HK-2 (cell line): ENCODE measurements around the gene CD300H.

ENCODE experiments used
- DNase-seq: peaks from one replicate; pipeline ENCODE4 v3.0.0-alpha.2; 2018; ENCODE audit not compliant: unreplicated experiment

The CD300H gene

GRCh38 chr17:74549343-74549742 is 18.0 kb downstream of the CD300H start:
- DNase-seq, result no peak

DNA sequence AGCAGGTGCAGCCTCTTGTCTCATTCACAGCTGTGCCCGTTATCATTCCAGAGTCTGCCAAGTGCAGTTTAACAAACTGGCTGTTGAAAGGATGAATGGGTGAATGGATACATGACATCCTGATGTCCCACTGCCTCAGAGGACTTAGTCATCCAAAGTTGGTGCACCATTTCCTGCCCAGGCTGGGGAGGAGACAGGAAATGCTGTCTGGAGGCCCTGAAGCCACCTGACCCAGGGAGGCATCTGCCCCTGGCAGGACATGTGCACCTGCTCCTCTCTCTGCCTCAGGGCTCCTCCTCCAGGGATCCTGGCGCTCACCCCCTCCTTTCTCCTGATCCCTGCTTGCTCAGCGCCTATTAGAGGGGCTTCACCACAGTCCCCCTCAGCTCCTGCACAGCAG is 19.6 kb downstream of the CD300H start:
- peak; percentile 23 for DNase-seq

DNA sequence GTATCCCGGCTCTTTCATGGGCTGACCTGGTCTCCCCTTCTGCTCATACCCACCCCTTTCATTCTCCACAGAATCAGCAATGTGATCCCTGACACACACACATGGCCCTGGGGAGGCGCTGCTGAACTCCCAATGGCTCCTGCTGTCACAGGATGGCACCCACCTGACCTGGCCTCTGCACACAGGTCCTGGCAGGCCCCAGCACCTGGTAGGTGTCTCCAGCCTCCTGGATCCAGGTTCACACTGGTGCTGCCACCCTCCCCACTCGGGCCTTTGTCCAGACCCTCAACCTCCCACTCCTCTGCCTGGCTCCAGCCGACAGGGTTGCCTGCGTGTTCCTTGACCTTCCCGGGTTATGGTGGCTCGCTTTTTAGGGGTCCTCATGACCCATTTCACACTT is 20.0 kb downstream of the CD300H start:
- no peak for DNase-seq

DNA sequence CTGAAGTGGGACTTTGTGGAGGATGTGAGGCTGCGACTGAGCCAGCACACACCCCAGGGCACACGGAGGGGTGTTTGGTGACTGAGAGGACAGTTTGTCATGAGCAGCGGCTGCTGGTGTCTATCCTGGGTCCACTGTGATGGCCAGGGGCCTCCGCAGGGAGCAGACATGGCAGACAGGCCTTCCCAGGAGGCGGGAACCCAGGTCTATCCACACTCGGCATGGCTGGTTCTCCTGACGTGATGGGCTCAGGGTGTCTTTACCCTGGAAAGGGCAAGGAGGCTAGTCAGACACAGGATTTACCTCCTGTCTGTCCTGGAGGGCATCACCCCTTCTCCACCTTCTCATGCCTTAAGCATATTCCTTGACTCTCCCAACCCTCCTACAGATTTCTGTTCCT is 20.7 kb downstream of the CD300H start:
- no peak for DNase-seq

GRCh38 chr17:74545843-74546230 is 21.5 kb downstream of the CD300H start, which contains the start of gene CD300C:
TSS of gene CD300C (minus strand) at chr17:74546115. CDS start at chr17:74545782, 333 bp downstream.
- DNase-seq, result no peak

DNA sequence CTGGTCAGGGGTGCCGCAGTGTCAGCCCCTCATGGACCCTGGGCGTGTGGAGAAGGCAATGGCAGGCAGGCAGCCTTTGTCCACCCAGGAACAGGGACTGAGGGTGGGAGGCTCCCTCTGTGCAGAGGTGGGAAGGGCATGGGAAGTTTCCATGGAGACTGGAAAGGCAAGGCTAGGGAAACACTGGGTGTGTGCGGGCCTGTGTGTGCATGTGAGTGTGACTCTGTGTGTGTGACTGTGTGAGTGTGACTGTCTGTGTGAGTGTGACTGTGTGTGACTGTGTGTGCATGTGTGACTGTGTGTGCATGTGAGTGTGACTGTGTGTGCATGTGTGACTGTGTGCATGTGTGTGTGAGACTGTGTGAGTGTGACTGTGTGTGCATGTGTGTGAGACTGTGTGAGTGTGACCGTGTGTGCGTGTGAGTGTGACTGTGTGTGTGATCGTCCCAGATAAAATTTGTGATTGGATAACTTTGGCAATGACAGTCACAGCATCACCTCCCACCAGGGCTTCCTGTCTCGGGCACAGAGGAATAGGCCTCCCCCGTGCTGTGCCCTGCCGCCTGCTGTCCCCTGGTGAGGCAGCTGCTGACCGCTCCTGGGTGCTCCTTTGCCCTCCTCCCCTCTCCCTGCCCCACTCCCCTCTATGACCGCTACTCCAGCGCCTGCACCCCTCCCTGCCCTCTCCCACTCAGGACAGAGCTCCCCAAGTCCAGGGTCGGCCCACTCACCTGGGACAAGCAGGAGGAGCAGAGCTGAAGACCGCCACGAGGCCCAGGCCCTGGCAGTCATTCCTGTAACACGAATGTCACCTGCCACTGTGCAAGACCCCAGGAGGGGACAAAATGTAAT is 22.1 kb downstream of the CD300H start:
- no peak for DNase-seq

DNA sequence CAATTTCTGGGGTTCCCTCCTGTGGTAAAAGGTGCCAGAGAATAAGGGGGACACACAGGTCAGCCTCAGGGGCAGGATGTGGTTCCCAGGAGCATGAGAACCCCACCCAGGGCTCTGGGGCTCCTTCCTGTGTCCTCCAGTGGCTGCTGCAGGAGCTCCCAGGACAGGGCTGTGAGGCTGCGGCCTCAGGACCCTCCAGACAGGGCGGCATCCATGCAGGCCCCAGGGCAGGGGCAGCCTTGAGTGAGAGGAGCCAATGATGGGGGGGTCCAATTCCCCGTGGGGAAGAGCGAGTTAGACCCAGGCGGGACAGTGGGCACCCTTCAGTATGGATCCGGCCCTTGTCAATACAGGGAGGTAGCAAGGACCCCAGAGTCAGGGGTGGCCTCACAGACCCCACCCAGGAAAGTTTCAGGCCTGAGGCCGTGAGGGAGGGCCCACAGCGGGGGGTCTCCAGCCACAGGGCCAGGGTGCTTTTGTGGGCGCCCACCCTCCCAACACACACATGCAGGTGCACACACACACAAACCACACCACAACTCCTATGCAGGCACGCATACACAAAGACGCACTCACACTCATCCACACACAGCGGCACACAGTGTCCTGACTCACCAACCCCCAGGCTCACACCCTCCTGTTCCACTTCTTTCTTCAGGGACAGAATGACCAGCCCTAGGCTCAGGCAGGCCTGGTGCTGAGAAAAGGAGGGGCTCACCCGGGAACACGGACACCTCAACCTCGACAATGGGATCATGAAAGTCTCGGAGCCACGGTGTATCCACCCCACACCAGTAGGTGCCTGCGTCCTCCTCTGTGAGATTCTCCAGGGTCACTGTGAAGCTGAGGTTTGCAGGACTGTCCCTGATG is 23.2 kb downstream of the CD300H start:
- no peak for DNase-seq

DNA sequence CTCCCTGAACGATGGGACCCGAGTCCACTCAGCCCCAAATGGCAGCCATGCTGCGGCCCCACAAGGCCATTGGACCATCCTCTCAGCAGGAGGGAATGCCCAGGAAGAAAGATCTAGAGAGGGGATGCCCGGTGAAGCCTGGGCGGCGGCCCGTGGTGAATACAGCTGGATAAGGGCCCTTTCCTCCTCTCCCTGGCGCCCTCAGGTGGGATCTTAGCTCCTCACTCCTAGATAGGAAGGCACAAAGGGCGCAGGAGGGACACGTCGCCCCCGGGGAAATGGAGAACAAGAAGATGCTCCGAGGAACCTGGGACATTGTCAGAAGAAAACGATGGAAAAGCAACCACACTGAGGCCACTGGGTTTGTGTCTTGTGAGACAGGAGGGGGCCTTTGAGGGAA is 23.9 kb downstream of the CD300H start:
- no peak for DNase-seq

GRCh38 chr17:74542727-74543383 is 24.5 kb downstream of the CD300H start:
- DNase-seq, result no peak

- no peak for DNase-seq
These were observed 25.1 kb downstream of the CD300H start for GRCh38 chr17:74542166-74542565.

DNA sequence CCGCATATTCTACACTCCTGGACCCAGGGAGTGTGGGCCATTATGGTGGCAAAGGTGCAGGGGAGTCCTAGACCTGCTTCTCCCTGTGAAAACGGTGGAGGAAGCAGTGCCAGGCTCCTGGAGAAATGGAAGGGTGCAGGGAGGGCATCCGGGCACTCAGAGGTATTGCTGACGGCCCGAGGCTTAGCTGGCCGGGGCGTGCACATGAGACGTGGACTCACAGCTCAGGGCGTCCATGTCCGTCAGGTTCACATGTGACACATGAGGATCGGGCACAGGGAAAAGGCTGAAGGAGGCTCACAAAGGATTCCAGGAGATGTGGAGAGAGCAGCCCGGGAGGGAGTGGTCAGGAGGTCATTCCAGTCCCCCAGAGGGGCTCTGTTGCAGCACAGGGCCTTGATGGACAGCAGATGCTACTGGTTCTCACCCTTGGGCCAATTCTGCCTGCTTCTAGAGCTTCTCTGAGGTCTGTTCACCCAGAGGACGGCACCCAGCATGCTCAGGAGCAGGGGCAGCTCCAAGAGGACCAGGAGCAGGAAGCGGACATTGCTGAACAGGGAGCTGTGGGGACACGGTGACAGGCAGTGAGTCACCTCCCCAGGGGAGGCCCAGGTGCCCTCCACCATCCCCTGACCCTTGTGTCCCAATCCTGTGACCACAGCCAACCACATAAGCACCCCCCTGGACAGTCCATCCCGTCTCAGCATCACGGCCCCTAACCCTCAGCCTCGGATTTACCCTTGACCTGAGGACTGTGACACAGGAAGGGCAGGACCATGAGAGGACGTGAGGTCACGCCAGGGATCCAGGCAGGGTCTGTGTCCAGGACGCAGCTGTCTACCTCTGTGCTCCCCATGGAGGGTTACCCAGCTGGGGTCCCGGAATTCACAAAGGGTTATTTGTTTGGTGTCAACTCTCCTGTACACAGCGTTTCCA is 25.9 kb downstream of the CD300H start:
- no peak for DNase-seq

- no peak for DNase-seq
These were observed 28.0 kb downstream of the CD300H start for GRCh38 chr17:74539281-74539820.

GRCh38 chr17:74536890-74537289 is 30.4 kb downstream of the CD300H start:
- no peak for DNase-seq

DNA sequence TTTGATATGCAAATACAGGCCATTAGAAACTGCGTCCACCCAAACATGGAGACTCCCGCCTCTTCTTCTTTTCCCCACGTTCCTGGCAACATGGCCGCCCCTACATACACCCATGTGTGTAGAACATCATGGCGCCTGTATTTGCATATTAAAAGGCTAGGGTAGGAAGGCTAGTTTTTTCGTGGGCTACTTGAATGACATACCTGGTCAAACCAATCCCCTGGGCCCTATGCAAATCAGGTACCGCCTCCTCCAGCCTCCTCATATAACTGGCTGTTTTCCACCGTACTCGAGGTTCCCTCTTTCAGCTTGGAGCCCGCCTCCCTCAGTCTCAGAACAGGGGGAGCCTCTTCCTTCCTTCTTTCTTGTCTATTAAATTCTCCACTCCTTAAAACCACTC is 35.2 kb downstream of the CD300H start:
- DNase-seq, result no peak

- DNase-seq, result no peak
These were observed 36.0 kb downstream of the CD300H start, which contains the start of gene CD300LB for GRCh38 chr17:74531231-74531761. TSS of gene CD300LB (minus strand) at chr17:74531475. CDS start at chr17:74531350, 125 bp downstream.

DNA sequence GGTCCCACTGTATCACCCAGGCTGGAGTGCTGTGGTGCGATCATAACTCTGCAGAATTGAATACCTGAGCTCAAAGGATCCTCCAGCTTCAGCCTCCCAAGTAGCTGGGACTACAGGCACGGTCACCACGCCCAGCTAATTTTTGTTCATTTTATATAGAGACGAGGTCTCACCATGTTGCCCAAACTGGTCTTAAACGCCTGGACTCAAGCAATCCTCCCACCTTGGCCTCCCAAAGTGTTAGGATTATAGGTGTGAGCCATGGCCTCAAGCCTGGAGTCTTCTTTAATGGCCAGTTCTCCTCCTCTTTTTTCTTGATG is 36.5 kb downstream of the CD300H start:
- DNase-seq, result no peak

GRCh38 chr17:74529243-74529642 is 38.1 kb downstream of the CD300H start:
- DNase-seq, result no peak

- DNase-seq, result no peak
These were observed 38.7 kb downstream of the CD300H start for GRCh38 chr17:74528491-74529199.

DNA sequence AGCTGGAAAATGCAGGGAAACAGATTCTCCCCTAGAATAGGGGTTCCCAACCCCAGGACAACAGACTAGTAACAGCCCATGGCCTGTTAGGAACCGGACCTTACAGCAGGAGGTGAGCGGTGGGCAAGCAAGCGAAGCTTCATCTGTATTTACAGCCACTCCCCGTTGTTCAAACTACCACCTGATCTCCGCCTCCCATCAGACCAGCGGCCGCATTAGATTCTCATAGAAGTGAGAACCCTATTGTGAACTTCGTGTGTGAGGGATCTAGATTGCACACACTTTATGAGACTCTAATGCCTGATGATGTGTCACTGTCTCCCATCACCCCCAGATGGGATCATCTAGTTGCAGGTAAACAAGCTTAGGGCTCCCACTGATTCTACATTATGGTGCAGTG is 39.6 kb downstream of the CD300H start:
- DNase-seq, result no peak

DNA sequence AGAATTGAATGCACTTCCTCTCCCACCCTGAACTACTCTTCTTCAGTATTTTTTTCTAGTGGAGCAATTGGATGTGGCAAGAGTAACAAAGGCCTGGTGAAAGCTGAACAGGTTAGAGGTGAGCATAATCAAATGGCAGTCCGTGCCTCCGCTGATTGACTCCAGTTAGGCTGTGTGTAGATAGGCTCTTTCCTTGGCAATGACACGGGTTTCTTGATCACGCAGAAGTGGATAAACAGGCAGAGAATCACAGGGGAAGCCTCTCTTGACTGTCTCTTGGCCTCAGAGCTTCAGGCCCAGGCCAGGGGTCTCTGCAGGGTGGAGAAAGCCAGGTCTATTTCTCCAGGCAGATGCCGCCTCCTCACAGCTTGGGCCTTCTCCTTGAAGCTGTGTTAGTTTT is 40.2 kb downstream of the CD300H start:
- DNase-seq, result no peak
